Parathyroid adenoma (tissue), 2 donors: ENCODE results near the gene H3-3A.
"Not testable (repeated sequence)": the region's sequence is repeated elsewhere in the genome, so short reads cannot be mapped to it uniquely, and the experiment has no call there.

ENCODE experiments used
- H2AFZ ChIP-seq: fragments of 300-600 bp; sonication (generic); one replicate; pipeline ENCODE4 v1.7.0; 2017; ENCODE audit warnings: antibody characterized with exemption, mild to moderate bottlenecking
- H3K27ac ChIP-seq: fragments of 300-600 bp; sonication (generic); one replicate; pipeline ENCODE4 v1.7.0; 2017
- H3K27me3 ChIP-seq: fragments of 300-600 bp; sonication (generic); one replicate; pipeline ENCODE4 v1.7.0; 2017; ENCODE audit warnings: low read length; ENCODE audit not compliant: control insufficient read depth, insufficient read depth
- H3K36me3 ChIP-seq: fragments of 300-600 bp; sonication (generic); one replicate; pipeline ENCODE4 v1.7.0; 2017; ENCODE audit warnings: low read length; ENCODE audit not compliant: control insufficient read depth, insufficient read depth
- H3K4me1 ChIP-seq: fragments of 300-600 bp; sonication (generic); one replicate; pipeline ENCODE4 v1.7.0; 2017; ENCODE audit warnings: control low read depth
- H3K4me2 ChIP-seq: fragments of 300-600 bp; sonication (generic); one replicate; pipeline ENCODE4 v1.7.0; 2017; ENCODE audit warnings: low read length
- H3K4me3 ChIP-seq: fragments of 300-600 bp; sonication (generic); one replicate; pipeline ENCODE4 v1.7.0; 2017; ENCODE audit warnings: low read depth, low read length
- H3K79me2 ChIP-seq: fragments of 300-600 bp; sonication (generic); one replicate; pipeline ENCODE4 v1.7.0; 2017; ENCODE audit warnings: control low read depth
- H3K9ac ChIP-seq: fragments of 300-600 bp; sonication (generic); one replicate; pipeline ENCODE4 v1.7.0; 2017; ENCODE audit warnings: mild to moderate bottlenecking
- H3K9me3 ChIP-seq: fragments of 300-600 bp; sonication (generic); one replicate; pipeline ENCODE4 v1.7.0; 2017; ENCODE audit warnings: low read length; ENCODE audit not compliant: control insufficient read depth
- TF ChIP-seq, protein P1 (sequence below): fragments of 300-600 bp; sonication (generic); IDR thresholded peaks from one replicate; pipeline ENCODE4 v1.7.0; 2017; ENCODE audit warnings: antibody characterized with exemption, mild to moderate bottlenecking
- donor health status: primary hyperparathyroidism.

Gene H3-3A

DNA sequence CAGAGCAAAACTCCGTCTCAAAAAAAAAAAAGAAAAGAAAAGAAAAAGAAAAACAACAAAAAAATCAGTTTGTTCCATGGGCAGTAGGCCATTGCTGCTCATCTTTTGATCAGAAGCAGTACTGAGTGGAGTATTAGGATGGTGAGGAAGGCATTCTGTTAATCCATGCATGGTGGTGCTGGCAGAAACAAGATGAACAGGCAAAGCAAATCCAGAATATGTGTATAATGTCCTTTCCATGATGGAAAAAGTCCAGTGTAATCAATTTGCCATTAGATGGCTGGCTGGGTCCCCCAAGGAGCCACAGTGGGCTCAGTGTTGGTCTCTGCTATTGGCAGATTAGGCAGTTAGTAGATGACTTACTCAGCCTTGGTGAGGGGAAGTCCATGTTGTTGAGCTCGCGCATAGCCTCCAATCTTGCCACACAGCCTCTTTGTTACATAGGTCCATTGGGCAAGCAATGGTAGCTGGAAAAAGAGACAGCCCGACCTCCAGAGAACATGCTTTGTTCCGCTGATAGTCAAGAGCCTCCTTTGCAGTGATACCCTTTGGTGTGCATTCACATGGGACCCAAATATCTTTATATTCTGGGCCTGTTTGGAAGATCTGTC is 23.3 kb downstream of the H3-3A start:
- Histone ChIP-seq H3K36me3 (no peaks in the 10 kb centered on the region), H3K9ac (no peak overlapping the region), H3K9me3 (no peaks in the 10 kb centered on the region), H3K79me2 (no peaks in the 10 kb centered on the region), H3K27me3 (no peaks in the 10 kb centered on the region), H2AFZ (no peak overlapping the region), H3K4me3 (no peak overlapping the region), H3K4me2 (no peak overlapping the region), H3K4me1 (no peaks in the 10 kb centered on the region), H3K27ac (no peak overlapping the region)
- TF ChIP-seq, protein P1, sequence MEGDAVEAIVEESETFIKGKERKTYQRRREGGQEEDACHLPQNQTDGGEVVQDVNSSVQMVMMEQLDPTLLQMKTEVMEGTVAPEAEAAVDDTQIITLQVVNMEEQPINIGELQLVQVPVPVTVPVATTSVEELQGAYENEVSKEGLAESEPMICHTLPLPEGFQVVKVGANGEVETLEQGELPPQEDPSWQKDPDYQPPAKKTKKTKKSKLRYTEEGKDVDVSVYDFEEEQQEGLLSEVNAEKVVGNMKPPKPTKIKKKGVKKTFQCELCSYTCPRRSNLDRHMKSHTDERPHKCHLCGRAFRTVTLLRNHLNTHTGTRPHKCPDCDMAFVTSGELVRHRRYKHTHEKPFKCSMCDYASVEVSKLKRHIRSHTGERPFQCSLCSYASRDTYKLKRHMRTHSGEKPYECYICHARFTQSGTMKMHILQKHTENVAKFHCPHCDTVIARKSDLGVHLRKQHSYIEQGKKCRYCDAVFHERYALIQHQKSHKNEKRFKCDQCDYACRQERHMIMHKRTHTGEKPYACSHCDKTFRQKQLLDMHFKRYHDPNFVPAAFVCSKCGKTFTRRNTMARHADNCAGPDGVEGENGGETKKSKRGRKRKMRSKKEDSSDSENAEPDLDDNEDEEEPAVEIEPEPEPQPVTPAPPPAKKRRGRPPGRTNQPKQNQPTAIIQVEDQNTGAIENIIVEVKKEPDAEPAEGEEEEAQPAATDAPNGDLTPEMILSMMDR, result no peak

DNA sequence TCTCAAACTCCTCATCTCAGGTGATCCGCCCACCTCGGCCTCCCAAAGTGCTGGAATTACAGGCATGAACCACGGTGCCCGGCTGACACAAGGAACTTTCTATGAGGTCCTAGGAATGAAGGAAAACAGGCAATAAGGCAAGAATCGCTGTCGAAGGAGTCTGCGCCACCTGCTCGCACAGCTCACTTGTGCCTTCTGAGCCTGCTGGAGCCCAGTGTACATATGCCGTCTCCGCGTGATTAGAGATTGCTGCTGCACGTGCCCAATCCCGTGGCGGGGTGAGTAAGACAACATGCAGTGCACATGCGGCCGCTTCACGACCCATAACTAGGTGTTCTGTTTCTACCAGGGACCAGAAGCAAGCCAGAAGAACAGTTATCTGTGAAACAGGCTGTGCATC is 24.3 kb downstream of the H3-3A start:
- Histone ChIP-seq H3K27ac (no peak overlapping the region), H3K36me3 (no peaks in the 10 kb centered on the region), H3K4me2 (no peak overlapping the region), H3K79me2 (no peaks in the 10 kb centered on the region), H3K9me3 (no peaks in the 10 kb centered on the region), H3K27me3 (no peaks in the 10 kb centered on the region), H3K9ac (no peak overlapping the region), H3K4me3 (no peak overlapping the region), H3K4me1 (no peaks in the 10 kb centered on the region), H2AFZ (no peak overlapping the region)
- TF ChIP-seq, protein P1, result no peak

DNA sequence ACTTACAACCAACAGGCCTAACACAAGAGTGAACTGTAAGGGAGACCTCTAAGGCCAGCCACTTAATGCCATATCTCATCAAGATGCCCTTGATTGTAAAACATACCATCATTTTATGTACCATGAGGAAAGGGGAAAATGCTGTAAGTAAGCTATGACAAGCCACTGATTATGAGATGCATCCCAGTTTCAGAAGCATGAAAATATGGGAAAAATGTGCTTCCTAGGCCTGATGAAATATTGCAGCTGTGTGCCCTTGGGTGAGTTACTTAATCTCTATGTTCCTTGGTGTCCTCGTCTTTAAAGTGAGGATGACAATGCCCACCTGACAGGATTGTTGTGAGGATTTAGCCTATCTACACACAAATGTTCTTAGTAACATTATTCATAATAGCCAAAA is 28.9 kb downstream of the H3-3A start:
- Histone ChIP-seq H3K27ac (no peak overlapping the region), H3K79me2 (no peaks in the 10 kb centered on the region), H3K4me2 (no peak overlapping the region), H3K27me3 (no peaks in the 10 kb centered on the region), H3K4me3 (no peak overlapping the region), H3K9ac (no peak overlapping the region), H3K9me3 (no peaks in the 10 kb centered on the region), H3K36me3 (no peaks in the 10 kb centered on the region), H3K4me1 (no peaks in the 10 kb centered on the region), H2AFZ (no peak overlapping the region)
- TF ChIP-seq, protein P1, result no peak

DNA sequence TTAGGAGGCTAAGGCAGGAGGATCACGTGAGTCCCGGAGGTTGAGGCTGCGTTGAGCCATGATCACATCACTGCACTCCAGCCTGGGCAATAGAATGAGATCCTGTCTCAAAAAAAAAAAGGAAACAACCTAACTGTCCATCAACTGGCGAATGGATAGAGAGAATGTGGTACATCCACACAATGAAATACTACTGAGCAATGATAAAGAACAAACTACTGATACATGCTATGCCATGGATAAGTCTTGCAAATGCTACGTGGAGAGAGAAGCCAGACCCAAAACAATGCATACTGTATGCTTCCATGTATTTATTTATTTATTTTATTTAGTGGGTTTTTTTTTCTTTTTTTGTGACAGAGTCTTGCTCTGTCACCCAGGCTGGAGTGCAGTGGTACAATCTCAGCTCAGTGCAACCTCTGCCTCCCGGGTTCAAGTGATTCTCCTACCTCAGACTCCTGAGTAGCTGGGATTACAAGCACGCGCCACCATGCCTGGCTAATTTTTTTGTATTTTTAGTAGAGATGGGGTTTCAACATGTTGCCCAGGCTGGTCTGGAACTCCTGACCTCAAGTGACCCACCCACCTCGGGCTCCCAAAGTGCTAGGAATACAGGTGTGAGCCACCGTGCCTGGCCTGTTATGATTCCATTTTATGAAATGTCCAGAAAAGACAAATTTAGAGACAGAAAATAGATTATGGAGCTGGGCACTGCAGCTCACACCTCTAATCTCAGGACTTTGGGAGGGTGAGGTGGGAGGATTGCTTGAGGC is 29.7 kb downstream of the H3-3A start:
- H3K4me3 ChIP-seq, H3K9ac ChIP-seq, H3K27me3 ChIP-seq, H2AFZ ChIP-seq, H3K27ac ChIP-seq, H3K4me2 ChIP-seq, H3K4me1 ChIP-seq, H3K9me3 ChIP-seq, H3K79me2 ChIP-seq, H3K36me3 ChIP-seq: not testable (repeated sequence)

DNA sequence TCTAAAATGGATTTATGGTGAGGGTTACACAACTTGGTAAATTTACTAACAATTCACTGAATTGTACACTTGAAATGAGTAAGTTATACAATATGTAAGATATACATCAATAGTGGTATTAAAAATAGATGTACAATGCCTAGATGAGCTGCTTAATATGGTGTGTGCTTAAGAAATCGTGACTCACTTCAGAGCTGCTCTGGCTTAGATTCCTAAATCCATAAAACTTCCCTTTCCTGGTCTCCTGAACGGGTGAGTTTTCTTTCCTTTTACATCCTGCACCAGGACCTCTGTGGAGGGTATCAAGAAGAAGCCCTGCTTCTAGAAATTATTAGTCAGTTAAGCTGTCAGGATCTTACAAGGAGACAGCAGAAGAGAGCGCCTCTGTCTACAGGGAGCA is 30.4 kb downstream of the H3-3A start:
- no peak overlapping the region for H3K27ac ChIP-seq
- H3K36me3 ChIP-seq, result no peaks in the 10 kb centered on the region
- no peaks in the 10 kb centered on the region for H3K27me3 ChIP-seq
- TF ChIP-seq, protein P1, result no peak
- H3K79me2 ChIP-seq, result no peaks in the 10 kb centered on the region
- H3K4me2 ChIP-seq, result no peak overlapping the region
- H3K4me1 ChIP-seq, result no peaks in the 10 kb centered on the region
- H3K9me3 ChIP-seq, result no peaks in the 10 kb centered on the region
- no peak overlapping the region for H3K9ac ChIP-seq
- H3K4me3 ChIP-seq, result no peak overlapping the region
- H2AFZ ChIP-seq, result no peak overlapping the region
